Karpas-422 (cell line): ENCODE measurements around the gene KCNG2. TPM values are rescaled to one million over a fixed set of nuclear protein-coding genes. Genes with fewer than 3 reads are reported as not detected.

Experiments
- DNase-seq: peaks from one replicate; pipeline ENCODE4 v3.0.0-alpha.2; 2015
- H2AFZ ChIP-seq: fragments of 200-600 bp; sonication (generic); 2 replicates; pipeline ENCODE4 v1.6.1; 2014; ENCODE audit warnings: antibody characterized with exemption, low read length, mixed read lengths
- H3K27ac ChIP-seq: fragments of 200-600 bp; sonication (generic); 2 replicates; pipeline ENCODE4 v1.5.1; 2014; ENCODE audit warnings: mild to moderate bottlenecking, low read length, moderate library complexity
- H3K27me3 ChIP-seq: fragments of 200-600 bp; sonication (generic); 2 replicates; pipeline ENCODE4 v1.6.1; 2014; ENCODE audit warnings: low read length, mixed read lengths
- H3K36me3 ChIP-seq: fragments of 200-600 bp; sonication (generic); 2 replicates; pipeline ENCODE4 v1.6.1; 2014; ENCODE audit warnings: low read length, mixed read lengths; ENCODE audit not compliant: insufficient read depth
- H3K4me1 ChIP-seq: fragments of 200-600 bp; sonication (generic); 2 replicates; pipeline ENCODE4 v1.6.1; 2014; ENCODE audit warnings: mild to moderate bottlenecking, low read length, mixed read lengths
- H3K4me2 ChIP-seq: fragments of 200-600 bp; sonication (generic); 2 replicates; pipeline ENCODE4 v1.6.1; 2014; ENCODE audit warnings: low read length, low read depth, mild to moderate bottlenecking; ENCODE audit not compliant: poor library complexity, severe bottlenecking
- H3K4me3 ChIP-seq: fragments of 200-600 bp; sonication (generic); 2 replicates; pipeline ENCODE4 v1.5.1; 2014; ENCODE audit warnings: mild to moderate bottlenecking, antibody characterized with exemption, low read length, mixed read lengths
- H3K79me2 ChIP-seq: fragments of 200-600 bp; sonication (generic); 2 replicates; pipeline ENCODE4 v1.6.1; 2014; ENCODE audit warnings: mild to moderate bottlenecking, low read length, mixed read lengths
- H3K9ac ChIP-seq: fragments of 200-600 bp; sonication (generic); 2 replicates; pipeline ENCODE4 v1.6.0; 2014; ENCODE audit warnings: low read length
- H3K9me2 ChIP-seq: fragments of 200-600 bp; sonication (generic), shearing (Covaris generic); replicated peaks from 2 replicates; pipeline ENCODE4 v1.6.0; 2014; ENCODE audit warnings: mild to moderate bottlenecking, low read length, moderate library complexity; ENCODE audit not compliant: insufficient read depth
- H3K9me3 ChIP-seq: fragments of 300-700, 200-600 bp; sonication (generic); 2 replicates; pipeline ENCODE4 v1.6.1; 2014; ENCODE audit warnings: low read length, mixed read lengths
- H4K20me1 ChIP-seq: fragments of 200-600 bp; sonication (generic); 2 replicates; pipeline ENCODE4 v1.6.1; 2014; ENCODE audit warnings: mild to moderate bottlenecking, antibody characterized with exemption, low read length, low read depth; ENCODE audit not compliant: insufficient read depth
- total RNA-seq: library from RNA; depleted of rRNA; stranded (reverse); fragments of >200 nt; shearing (Covaris generic); gene quantifications from 2 replicates; pipeline ENCODE4 v1.2.3, GENCODE V29; 2014; ENCODE audit warnings: low replicate concordance; rRNA removed

KCNG2 gene
- total RNA-seq, 1 experiment from 2014 or later = not detected

DNA sequence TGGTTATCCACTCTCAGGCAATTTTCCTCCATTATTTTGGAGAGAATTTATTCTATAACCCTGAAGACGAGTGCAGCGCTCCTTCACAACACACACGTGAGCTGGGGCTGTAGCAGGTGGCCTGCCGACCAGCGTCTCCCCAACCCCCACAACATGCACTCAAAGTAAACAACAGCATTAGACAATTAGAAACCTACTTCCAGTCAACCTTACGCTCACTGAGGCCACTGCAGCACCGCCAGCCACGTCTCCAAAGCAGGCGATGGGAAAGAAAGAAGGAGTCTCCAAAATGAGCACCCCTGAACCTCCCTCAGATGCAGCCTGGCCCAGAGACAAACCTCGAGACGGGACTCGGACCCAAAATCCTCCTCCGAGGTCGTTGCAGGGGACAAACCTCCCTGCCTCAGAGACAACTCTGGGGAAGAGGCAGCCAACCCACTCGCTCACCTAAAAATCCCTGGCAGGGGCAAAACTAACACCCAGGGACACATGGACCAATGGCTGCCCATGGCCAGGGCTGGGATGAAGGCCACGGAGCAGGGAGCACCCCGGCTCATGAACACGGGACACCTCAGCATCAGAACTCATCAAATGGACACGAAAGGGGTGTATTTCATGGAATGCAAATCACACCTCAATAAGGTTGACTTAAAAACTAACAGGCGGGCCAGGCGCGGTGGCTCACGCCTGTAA, 151.1 kb downstream of the KCNG2 start:
- Histone ChIP-seq H3K9me2 (no peaks in the 10 kb centered on the region), H3K9me3 (no peaks in the 10 kb centered on the region), H3K79me2 (peaks cover 70% of the 10 kb centered on the region), H3K4me1 (peaks cover 54% of the 10 kb centered on the region), H3K27me3 (no peaks in the 10 kb centered on the region), H3K36me3 (peaks cover 7% of the 10 kb centered on the region; the same call in 1 of the 2 replicates), H3K4me3 (peak overlapping the region; percentile 89; the same call in 1 of the 2 replicates), H2AFZ (no peak overlapping the region), H4K20me1 (peaks cover 36% of the 10 kb centered on the region), H3K27ac (peak overlapping the region; percentile 90), H3K9ac (peak overlapping the region; percentile 78), H3K4me2 (peak overlapping the region; percentile 91)
- DNase-seq = no peak

Other genes with a start within 250 kb of the KCNG2 start
- gene CTDP1, start 118.1 kb upstream of the KCNG2 start, total RNA-seq = 14.1 and 32.9 TPM in 2 replicates
- gene SLC66A2, start 153.7 kb downstream of the KCNG2 start, total RNA-seq = 43.1 and 121 TPM in 2 replicates
- 11.4 and 21.3 TPM in 2 replicates for gene HSBP1L1, start 166.7 kb downstream of the KCNG2 start, total RNA-seq
- gene TXNL4A, start 190.6 kb downstream of the KCNG2 start, total RNA-seq = 128 and 186 TPM in 2 replicates
- 68.8 and 76.4 TPM in 2 replicates for gene RBFA, start 236.5 kb downstream of the KCNG2 start, total RNA-seq